ENCODE results near the gene CMTR1.

Gene CMTR1

DNA sequence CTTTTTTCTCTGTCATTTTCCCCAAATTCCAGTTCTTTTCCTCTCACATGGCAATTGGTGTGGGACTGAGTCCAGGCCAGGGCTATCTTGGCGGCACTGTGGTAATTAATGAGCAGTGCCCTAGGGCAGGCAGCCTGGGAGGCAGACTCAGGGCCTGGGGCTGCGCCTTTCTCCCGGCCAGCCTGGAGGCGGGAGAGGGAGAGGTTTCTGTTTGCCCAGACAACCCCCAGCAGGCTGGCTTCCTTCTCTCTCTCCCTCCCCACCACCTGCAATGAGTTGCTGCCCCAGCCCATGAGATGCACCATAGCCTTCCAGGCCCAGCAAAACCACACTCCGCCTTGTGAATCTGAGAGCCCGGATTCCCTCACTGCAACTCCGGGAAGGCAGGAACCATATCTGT lies 81.8 kb downstream of the CMTR1 start:
- TF ChIP-seq CTCF (IDR thresholded peaks at IDR 0.05) = no peak

DNA sequence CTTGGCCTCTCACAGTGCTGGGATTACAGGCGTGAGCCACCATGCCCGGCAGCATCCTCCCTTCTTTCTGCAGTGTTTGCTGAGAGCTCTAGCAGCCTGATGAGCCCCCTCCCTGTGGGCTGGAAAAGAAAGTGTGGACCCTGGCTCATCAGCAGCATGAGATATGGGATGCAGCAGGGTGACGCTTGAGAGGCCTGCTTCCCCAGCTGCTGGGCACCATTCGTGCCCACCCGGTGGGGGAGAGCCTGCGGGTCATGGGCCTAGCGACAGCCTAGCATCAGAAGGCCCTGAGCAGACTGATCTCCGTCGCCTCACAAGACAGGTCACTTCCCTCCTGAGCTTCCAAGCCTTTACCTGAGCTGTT lies 82.7 kb downstream of the CMTR1 start:
- no peak for TF ChIP-seq CTCF (IDR thresholded peaks at IDR 0.05)

DNA sequence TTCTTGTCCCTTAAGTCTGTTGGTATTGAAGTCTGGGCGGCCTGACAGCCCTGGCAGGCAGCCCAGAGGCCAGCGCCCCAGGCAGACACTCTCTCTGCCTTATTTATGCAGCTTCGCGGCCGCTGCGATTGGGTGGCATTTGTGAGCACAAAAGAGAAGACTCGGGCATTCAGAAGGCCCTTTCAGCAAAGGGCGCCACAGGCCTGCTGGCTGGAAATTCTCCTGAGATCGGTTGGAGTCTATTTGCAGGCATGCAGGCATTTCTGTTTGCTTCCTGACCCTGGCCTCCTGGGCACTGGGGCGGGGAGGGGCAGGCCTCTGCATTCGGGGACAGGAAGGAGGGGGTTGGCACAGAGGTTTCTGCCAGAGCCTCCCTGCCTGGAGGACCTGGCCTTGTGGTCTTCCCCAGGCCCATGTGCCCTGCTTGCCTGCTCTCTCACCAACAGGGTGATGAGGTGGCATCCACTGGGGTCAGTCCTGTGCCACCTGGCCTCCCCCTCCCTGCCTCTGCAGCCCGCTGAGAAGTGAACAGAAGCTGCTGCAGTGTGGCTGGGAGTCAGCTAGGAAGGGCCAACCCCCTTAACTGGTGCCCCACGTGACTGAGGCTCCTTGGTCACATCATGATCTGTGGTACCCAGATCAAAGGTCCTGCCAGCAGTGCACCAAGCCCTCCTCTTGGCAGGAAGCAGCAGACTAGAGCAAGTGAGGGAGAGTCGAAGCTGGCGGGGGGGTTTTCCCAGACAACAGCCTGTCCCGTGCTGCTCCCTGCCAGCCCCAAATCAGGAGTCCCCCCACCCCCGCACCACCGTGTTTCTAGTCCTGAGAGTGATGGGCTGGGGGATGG lies 83.3 kb downstream of the CMTR1 start:
- no peak for TF ChIP-seq CTCF (IDR thresholded peaks at IDR 0.05)

DNA sequence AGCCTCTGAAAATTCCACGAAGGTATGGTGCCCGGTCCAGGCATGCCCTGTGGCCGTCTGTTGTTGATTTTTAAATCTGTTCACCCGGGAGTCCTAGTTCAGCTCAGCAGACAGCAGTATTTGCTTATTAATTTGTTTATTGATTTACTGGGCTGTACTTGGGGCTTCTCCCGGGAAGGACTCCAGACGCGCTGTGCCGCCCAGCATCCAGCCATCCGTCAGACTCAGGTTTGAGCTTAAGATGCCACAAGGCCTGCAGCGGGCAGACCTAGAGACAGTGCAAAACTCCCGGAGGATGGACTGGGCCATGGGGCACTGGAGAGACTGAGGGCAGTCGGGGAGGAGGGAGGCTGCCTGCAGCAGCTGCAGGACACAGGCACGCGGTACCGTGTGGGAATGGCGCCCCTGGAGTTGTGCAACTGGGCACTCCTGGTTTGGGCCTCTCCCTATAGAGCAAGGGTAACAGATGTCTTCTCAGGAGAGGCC lies 83.9 kb downstream of the CMTR1 start:
- no peak for TF ChIP-seq CTCF (IDR thresholded peaks at IDR 0.05)

DNA sequence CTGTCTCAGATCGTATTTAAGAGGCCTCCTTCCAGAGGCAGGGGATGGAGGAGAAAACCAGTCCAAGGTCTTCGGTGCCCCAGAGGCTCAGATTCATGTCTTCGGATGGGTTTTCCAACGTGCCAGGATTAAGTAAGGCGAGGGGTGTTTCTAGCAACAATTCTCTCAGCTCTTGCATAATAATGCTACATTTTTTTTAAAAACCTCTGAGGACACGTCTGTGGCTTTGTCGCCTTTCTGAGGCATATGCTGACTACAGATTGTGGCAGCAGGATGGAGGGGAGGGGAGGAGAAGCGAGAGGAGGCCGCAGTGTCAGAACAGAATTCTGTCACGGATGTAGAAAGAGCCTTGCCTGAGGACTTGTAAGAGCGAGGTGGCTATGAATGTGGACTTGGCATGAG lies 84.4 kb downstream of the CMTR1 start:
- TF ChIP-seq CTCF (IDR thresholded peaks at IDR 0.05) = no peak

DNA sequence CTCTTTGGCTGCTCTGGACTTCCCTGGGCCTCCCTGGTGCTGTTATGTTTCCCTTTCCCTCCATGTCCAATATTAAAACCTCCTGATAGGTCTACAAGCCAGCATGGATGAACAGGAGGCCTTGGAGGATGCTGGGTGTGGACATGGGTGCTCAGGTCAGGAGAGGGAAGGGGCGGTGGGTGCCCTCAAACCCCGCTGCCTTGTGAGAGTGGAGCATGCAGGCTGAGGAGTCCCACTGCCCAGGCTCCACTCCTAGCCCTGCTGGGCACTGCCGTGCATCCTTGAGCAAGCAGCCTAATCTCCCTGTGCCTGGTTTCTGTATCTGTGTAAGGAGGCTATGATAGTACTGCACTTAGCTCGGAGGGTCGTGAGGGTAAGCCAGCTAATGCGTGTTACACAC lies 85.1 kb downstream of the CMTR1 start:
- no peak for TF ChIP-seq CTCF (IDR thresholded peaks at IDR 0.05)

GRCh38 chr6:37519461-37519860 lies 86.4 kb downstream of the CMTR1 start:
- TF ChIP-seq CTCF (IDR thresholded peaks at IDR 0.05) = no peak

All from LNCAP (cell line).